ENCODE measurements around the gene RUSF1.

Gene RUSF1

GRCh38 chr16:31464348-31464769, 43.8 kb downstream of the RUSF1 start:
- Histone ChIP-seq H3K4me2 (ENCODE audit: low read length) (no peak overlapping the region), H3K4me1 (ENCODE audit: control insufficient read depth, insufficient read depth, low read length) (peaks cover 6% of the 10 kb centered on the region), H3K36me3 (ENCODE audit: insufficient read depth, low read length) (peaks cover 42% of the 10 kb centered on the region), H3K9ac (ENCODE audit: low read depth, low read length) (no peak overlapping the region), H3K4me3 (ENCODE audit: low read length) (no peak overlapping the region), H3K27me3 (ENCODE audit: control insufficient read depth, insufficient read depth, low read length) (no peaks in the 10 kb centered on the region), H3K9me3 (replicated peaks; ENCODE audit: low read length) (no peaks in the 10 kb centered on the region)

GRCh38 chr16:31461921-31462804, 46.0 kb downstream of the RUSF1 start:
- Histone ChIP-seq H3K4me3 (ENCODE audit: low read length) (no peak overlapping the region), H3K36me3 (ENCODE audit: insufficient read depth, low read length) (peaks cover 42% of the 10 kb centered on the region), H3K4me1 (ENCODE audit: control insufficient read depth, insufficient read depth, low read length) (peaks cover 16% of the 10 kb centered on the region), H3K9me3 (replicated peaks; ENCODE audit: low read length) (no peaks in the 10 kb centered on the region), H3K9ac (ENCODE audit: low read depth, low read length) (no peak overlapping the region), H3K4me2 (ENCODE audit: low read length) (no peak overlapping the region), H3K27me3 (ENCODE audit: control insufficient read depth, insufficient read depth, low read length) (no peaks in the 10 kb centered on the region)

GRCh38 chr16:31461201-31461920, 46.8 kb downstream of the RUSF1 start:
- H3K4me3 ChIP-seq (ENCODE audit: low read length): no peak overlapping the region
- H3K9me3 ChIP-seq (replicated peaks; ENCODE audit: low read length): no peaks in the 10 kb centered on the region
- H3K36me3 ChIP-seq (ENCODE audit: insufficient read depth, low read length): peaks cover 37% of the 10 kb centered on the region
- H3K27me3 ChIP-seq (ENCODE audit: control insufficient read depth, insufficient read depth, low read length): no peaks in the 10 kb centered on the region
- H3K4me1 ChIP-seq (ENCODE audit: control insufficient read depth, insufficient read depth, low read length): peaks cover 23% of the 10 kb centered on the region
- no peak overlapping the region for H3K4me2 ChIP-seq (ENCODE audit: low read length)
- peak overlapping the region; percentile 14 for H3K9ac ChIP-seq (ENCODE audit: low read depth, low read length)

- Histone ChIP-seq H3K36me3 (ENCODE audit: insufficient read depth, low read length) (peaks cover 35% of the 10 kb centered on the region), H3K9ac (ENCODE audit: low read depth, low read length) (peak overlapping the region; percentile 73), H3K27me3 (ENCODE audit: control insufficient read depth, insufficient read depth, low read length) (no peaks in the 10 kb centered on the region), H3K4me2 (ENCODE audit: low read length) (peak overlapping the region; percentile 93), H3K9me3 (replicated peaks; ENCODE audit: low read length) (no peaks in the 10 kb centered on the region), H3K4me1 (ENCODE audit: control insufficient read depth, insufficient read depth, low read length) (peaks cover 28% of the 10 kb centered on the region), H3K4me3 (ENCODE audit: low read length) (peak overlapping the region; percentile 71)
Measured at GRCh38 chr16:31460582-31461002, 47.6 kb downstream of the RUSF1 start.

- H3K4me3 ChIP-seq (ENCODE audit: low read length): peak overlapping the region; percentile 85
- H3K27me3 ChIP-seq (ENCODE audit: control insufficient read depth, insufficient read depth, low read length): no peaks in the 10 kb centered on the region
- peaks cover 34% of the 10 kb centered on the region for H3K4me1 ChIP-seq (ENCODE audit: control insufficient read depth, insufficient read depth, low read length)
- H3K36me3 ChIP-seq (ENCODE audit: insufficient read depth, low read length): peaks cover 35% of the 10 kb centered on the region
- peak overlapping the region; percentile 98 for H3K9ac ChIP-seq (ENCODE audit: low read depth, low read length)
- H3K4me2 ChIP-seq (ENCODE audit: low read length): peak overlapping the region; percentile 99
- H3K9me3 ChIP-seq (replicated peaks; ENCODE audit: low read length): no peaks in the 10 kb centered on the region
Measured at GRCh38 chr16:31459687-31460581, 48.3 kb downstream of the RUSF1 start.

- Histone ChIP-seq H3K9me3 (replicated peaks; ENCODE audit: low read length) (no peaks in the 10 kb centered on the region), H3K4me2 (ENCODE audit: low read length) (peak within 1 kb of the TSS; percentile 99), H3K4me3 (ENCODE audit: low read length) (peak within 1 kb of the TSS; percentile 85), H3K36me3 (ENCODE audit: insufficient read depth, low read length) (peaks cover 27% of the 10 kb centered on the region), H3K9ac (ENCODE audit: low read depth, low read length) (peak within 1 kb of the TSS; percentile 98), H3K27me3 (ENCODE audit: control insufficient read depth, insufficient read depth, low read length) (no peaks in the 10 kb centered on the region), H3K4me1 (ENCODE audit: control insufficient read depth, insufficient read depth, low read length) (peaks cover 41% of the 10 kb centered on the region)
Measured at GRCh38 chr16:31458844-31459686, 49.1 kb downstream of the RUSF1 start, which contains the start of gene ARMC5. Gene ARMC5 (plus strand): TSS chr16:31459501. CDS start chr16:31459525, 24 bp downstream.

- Histone ChIP-seq H3K9me3 (replicated peaks; ENCODE audit: low read length) (no peaks in the 10 kb centered on the region), H3K27me3 (ENCODE audit: control insufficient read depth, insufficient read depth, low read length) (no peaks in the 10 kb centered on the region), H3K4me1 (ENCODE audit: control insufficient read depth, insufficient read depth, low read length) (peaks cover 48% of the 10 kb centered on the region), H3K4me2 (ENCODE audit: low read length) (peak overlapping the region; percentile 99), H3K9ac (ENCODE audit: low read depth, low read length) (peak overlapping the region; percentile 98), H3K4me3 (ENCODE audit: low read length) (peak overlapping the region; percentile 85), H3K36me3 (ENCODE audit: insufficient read depth, low read length) (peaks cover 20% of the 10 kb centered on the region)
Measured at GRCh38 chr16:31458073-31458843, 49.9 kb downstream of the RUSF1 start.

- no peak overlapping the region for H3K4me3 ChIP-seq (ENCODE audit: low read length)
- H3K36me3 ChIP-seq (ENCODE audit: insufficient read depth, low read length): peaks cover 9% of the 10 kb centered on the region
- peaks cover 60% of the 10 kb centered on the region for H3K4me1 ChIP-seq (ENCODE audit: control insufficient read depth, insufficient read depth, low read length)
- no peaks in the 10 kb centered on the region for H3K27me3 ChIP-seq (ENCODE audit: control insufficient read depth, insufficient read depth, low read length)
- peak overlapping the region; percentile 99 for H3K4me2 ChIP-seq (ENCODE audit: low read length)
- H3K9me3 ChIP-seq (replicated peaks; ENCODE audit: low read length): no peaks in the 10 kb centered on the region
- no peak overlapping the region for H3K9ac ChIP-seq (ENCODE audit: low read depth, low read length)
Measured at GRCh38 chr16:31456988-31457360, 51.2 kb downstream of the RUSF1 start.

GRCh38 chr16:31455601-31456314, 52.4 kb downstream of the RUSF1 start:
- peak overlapping the region; percentile 48 for H3K4me2 ChIP-seq (ENCODE audit: low read length)
- H3K9me3 ChIP-seq (replicated peaks; ENCODE audit: low read length): no peaks in the 10 kb centered on the region
- no peak overlapping the region for H3K4me3 ChIP-seq (ENCODE audit: low read length)
- no peaks in the 10 kb centered on the region for H3K27me3 ChIP-seq (ENCODE audit: control insufficient read depth, insufficient read depth, low read length)
- H3K36me3 ChIP-seq (ENCODE audit: insufficient read depth, low read length): peaks cover 7% of the 10 kb centered on the region
- peaks cover 65% of the 10 kb centered on the region for H3K4me1 ChIP-seq (ENCODE audit: control insufficient read depth, insufficient read depth, low read length)
- H3K9ac ChIP-seq (ENCODE audit: low read depth, low read length): no peak overlapping the region
